Activated CD4-positive, alpha-beta T cell treated with anti-CD3 and anti-CD28 coated beads for 4 hours (primary cell): Measurements from ENCODE around the gene FANK1.
"Not testable (repeated sequence)": the region's sequence is repeated elsewhere in the genome, so short reads cannot be mapped to it uniquely, and the experiment has no call there.

Source experiments
- DNase-seq, 2 donors: peaks; one replicate each; pipeline ENCODE4 v3.0.0-alpha.2; 2020

FANK1 gene

GRCh38 chr10:125892402-125892801 lies 4.0 kb upstream of the FANK1 start:
- DNase-seq = not testable (repeated sequence)

- not testable (repeated sequence) for DNase-seq
These were observed 2.2 kb upstream of the FANK1 start for GRCh38 chr10:125894176-125894575.

GRCh38 chr10:125895130-125896087 lies 955 bp upstream of the FANK1 start:
- DNase-seq = peak; percentile 14 to 29

GRCh38 chr10:125897317-125897716 lies 953 bp downstream of the FANK1 start:
- DNase-seq = not testable (repeated sequence)

- not testable (repeated sequence) for DNase-seq
These were observed 4.6 kb downstream of the FANK1 start for GRCh38 chr10:125900963-125901362.

GRCh38 chr10:125903135-125903640 lies 6.8 kb downstream of the FANK1 start:
- DNase-seq = not testable (repeated sequence)

- not testable (repeated sequence) for DNase-seq
These were observed 9.0 kb downstream of the FANK1 start for GRCh38 chr10:125905069-125905994.

GRCh38 chr10:125907598-125907997 lies 11.2 kb downstream of the FANK1 start:
- DNase-seq = not testable (repeated sequence)

GRCh38 chr10:125908813-125909212 lies 12.4 kb downstream of the FANK1 start:
- not testable (repeated sequence) for DNase-seq

- not testable (repeated sequence) for DNase-seq
These were observed 13.1 kb downstream of the FANK1 start for GRCh38 chr10:125909491-125909890.

- no peak for DNase-seq
These were observed 14.8 kb downstream of the FANK1 start for GRCh38 chr10:125911145-125911544.

GRCh38 chr10:125911990-125912389 lies 15.6 kb downstream of the FANK1 start:
- DNase-seq = no peak

- not testable (repeated sequence) for DNase-seq
These were observed 16.9 kb downstream of the FANK1 start for GRCh38 chr10:125913277-125913676.

- no peak for DNase-seq
These were observed 20.6 kb downstream of the FANK1 start for GRCh38 chr10:125916977-125917376.

GRCh38 chr10:125917704-125918361 lies 21.5 kb downstream of the FANK1 start:
- DNase-seq = not testable (repeated sequence)

GRCh38 chr10:125921643-125922306 lies 25.4 kb downstream of the FANK1 start:
- not testable (repeated sequence) for DNase-seq

GRCh38 chr10:125925262-125925834 lies 29.0 kb downstream of the FANK1 start:
- DNase-seq = no peak

GRCh38 chr10:125926247-125926646 lies 29.9 kb downstream of the FANK1 start:
- DNase-seq = no peak

GRCh38 chr10:125927265-125927664 lies 30.9 kb downstream of the FANK1 start:
- DNase-seq = not testable (repeated sequence)

GRCh38 chr10:125928928-125929585 lies 32.7 kb downstream of the FANK1 start:
- no peak for DNase-seq

- no peak for DNase-seq
These were observed 33.3 kb downstream of the FANK1 start for GRCh38 chr10:125929618-125930017.
